ENCODE measurements around the gene WDR86.

- TF ChIP-seq POLR2A (IDR thresholded peaks at IDR 0.05; ENCODE audit: low read depth, low read length) (no peak), POLR2AphosphoS5 (IDR thresholded peaks at IDR 0.05; ENCODE audit: low read depth, low read length) (no peak)
Measured at GRCh38 chr7:151368136-151368571, 41.7 kb downstream of the WDR86 start.
